ENCODE measurements around the gene BMF. TPM values are rescaled to one million over a fixed set of nuclear protein-coding genes. Genes with fewer than 3 reads are reported as not detected.

BMF gene
- total and polyA plus RNA-seq, 2 donors (not counting 3 experiments of a cell fraction or from before 2014, with no cell fraction given) = 8.6 to 9.8 TPM

GRCh38 chr15:40095371-40096093, 13.1 kb downstream of the BMF start:
- no peaks in the 10 kb centered on the region for H4K20me1 ChIP-seq (replicated peaks; ENCODE audit: control insufficient read depth, extremely low read depth, insufficient read depth, low read length)
- H3K27ac ChIP-seq (ENCODE audit: insufficient read depth, low read depth, low read length) = no peak overlapping the region
- H3K9me3 ChIP-seq (replicated peaks; ENCODE audit: control insufficient read depth, insufficient read depth, low read length) = no peaks in the 10 kb centered on the region
- no peaks in the 10 kb centered on the region for H3K79me2 ChIP-seq (ENCODE audit: control insufficient read depth, insufficient read depth, low read length)
- no TSS peak for BruUV-seq (replicated peaks)
- DNase-seq (ENCODE audit: low read depth, low spot score) (peak; percentile 35), FAIRE-seq (peak; percentile 26)
- no peaks in the 10 kb centered on the region for H3K9me1 ChIP-seq (replicated peaks; ENCODE audit: control insufficient read depth, extremely low read depth, insufficient read depth, low read length)
- no peaks in the 10 kb centered on the region for H3K27me3 ChIP-seq (ENCODE audit: control insufficient read depth in 2 of 2, insufficient read depth in 2 of 2, low read length in 2 of 2)
- H3K4me3 ChIP-seq (replicated peaks in 1 of 3; ENCODE audit: insufficient read depth in 1 of 3, low read depth in 1 of 3, low read length in 3 of 3) = no peak overlapping the region
- H2AFZ ChIP-seq (ENCODE audit: low read depth, low read length) = no peak overlapping the region
- peaks cover 29% of the 10 kb centered on the region for H3K4me1 ChIP-seq (ENCODE audit: control insufficient read depth, extremely low read depth, insufficient read depth, low read length)
- no peaks in the 10 kb centered on the region for H3K36me3 ChIP-seq (ENCODE audit: control insufficient read depth in 2 of 2, extremely low read depth in 1 of 2, insufficient read depth in 2 of 2, low read length in 2 of 2)
- TF ChIP-seq MAX (IDR thresholded peaks at IDR 0.05; ENCODE audit: insufficient read depth, insufficient read length) = no peak
- TF ChIP-seq JUN (IDR thresholded peaks at IDR 0.05; ENCODE audit: borderline replicate concordance, insufficient read depth, insufficient read length, low read depth) = no peak
- no peak for TF ChIP-seq MYC (IDR thresholded peaks at IDR 0.05; ENCODE audit: low read depth, low read length)
- no peak for TF ChIP-seq POLR2A (IDR thresholded peaks at IDR 0.05; ENCODE audit: low read depth, low read length)
- TF ChIP-seq EZH2 (IDR thresholded peaks at IDR 0.05; ENCODE audit: borderline replicate concordance, low read depth, low read length, severe bottlenecking) = no peak
- TF ChIP-seq GATA2 (IDR thresholded peaks at IDR 0.05; ENCODE audit: insufficient read depth, insufficient read length, low read depth, low read length) = no peak
- ChIA-PET POLR2A (interaction anchor here (0.6 kb wide), 1 partner anchor 14 kb away, joined by 4 read pairs; no protein-coding TSS in a partner anchor), CTCF (interaction anchor here (1.0 to 2.9 kb wide), 2 partner anchors 8 to 23 kb away, joined by 3 to 14 read pairs; no protein-coding TSS in a partner anchor)
- no peak overlapping the region for H3K9ac ChIP-seq (replicated peaks; ENCODE audit: extremely low read depth, insufficient read depth, low read length)
- intact Hi-C loops (cut with micrococcal nuclease) (no loop called here), dilution Hi-C loops (cut with MboI; ENCODE audit: extremely low pct_ligation_motif_present, low sequenced_read_pairs) (no loop called here)
- H3K4me2 ChIP-seq (ENCODE audit: insufficient read depth, low read length) = no peak overlapping the region

- H3K79me2 ChIP-seq (ENCODE audit: control insufficient read depth, insufficient read depth, low read length) = no peaks in the 10 kb centered on the region
- H3K9me3 ChIP-seq (replicated peaks; ENCODE audit: control insufficient read depth, insufficient read depth, low read length) = no peaks in the 10 kb centered on the region
- dilution Hi-C loops (cut with MboI; ENCODE audit: extremely low pct_ligation_motif_present, low sequenced_read_pairs) = no loop called here
- intact Hi-C loops (cut with micrococcal nuclease) = no loop called here
- DNase-seq (ENCODE audit: low read depth, low spot score) = no peak
- ChIA-PET POLR2A (no interaction called here), CTCF (interaction anchor here (2.9 kb wide), 1 partner anchor 10 kb away, joined by 14 read pairs; no protein-coding TSS in a partner anchor)
- peaks cover 0 to 2% of the 10 kb centered on the region in 2 experiments for H3K36me3 ChIP-seq (ENCODE audit: control insufficient read depth in 2 of 2, extremely low read depth in 1 of 2, insufficient read depth in 2 of 2, low read length in 2 of 2)
- no TSS peak for BruUV-seq (replicated peaks)
- FAIRE-seq = no peak
- no peak overlapping the region for H2AFZ ChIP-seq (ENCODE audit: low read depth, low read length)
- H4K20me1 ChIP-seq (replicated peaks; ENCODE audit: control insufficient read depth, extremely low read depth, insufficient read depth, low read length) = no peaks in the 10 kb centered on the region
- H3K9me1 ChIP-seq (replicated peaks; ENCODE audit: control insufficient read depth, extremely low read depth, insufficient read depth, low read length) = no peaks in the 10 kb centered on the region
- no peak overlapping the region for H3K4me2 ChIP-seq (ENCODE audit: insufficient read depth, low read length)
- no peak overlapping the region for H3K9ac ChIP-seq (replicated peaks; ENCODE audit: extremely low read depth, insufficient read depth, low read length)
- peaks cover 27% of the 10 kb centered on the region for H3K4me1 ChIP-seq (ENCODE audit: control insufficient read depth, extremely low read depth, insufficient read depth, low read length)
- no peak for TF ChIP-seq GATA2 (IDR thresholded peaks at IDR 0.05; ENCODE audit: insufficient read depth, insufficient read length, low read depth, low read length)
- TF ChIP-seq FOS (IDR thresholded peaks at IDR 0.05; ENCODE audit: borderline replicate concordance, insufficient read depth, low read length) = no peak
- no peak for TF ChIP-seq MAX (IDR thresholded peaks at IDR 0.05; ENCODE audit: insufficient read depth, insufficient read length)
- TF ChIP-seq CTCF (IDR thresholded peaks at IDR 0.05; ENCODE audit: extremely low read depth in 1 of 2, insufficient read depth in 1 of 2, low read depth in 1 of 2, low read length in 2 of 2) = no peak
- TF ChIP-seq JUN (IDR thresholded peaks at IDR 0.05; ENCODE audit: borderline replicate concordance, insufficient read depth, insufficient read length, low read depth) = no peak
- TF ChIP-seq POLR2A (IDR thresholded peaks at IDR 0.05; ENCODE audit: low read depth, low read length) = no peak
- no peak for TF ChIP-seq MYC (IDR thresholded peaks at IDR 0.05; ENCODE audit: low read depth, low read length)
- TF ChIP-seq EZH2 (IDR thresholded peaks at IDR 0.05; ENCODE audit: borderline replicate concordance, low read depth, low read length, severe bottlenecking) = no peak
- TF ChIP-seq POLR2AphosphoS5 (IDR thresholded peaks at IDR 0.05; ENCODE audit: insufficient read depth, low read depth, low read length) = no peak
- H3K27me3 ChIP-seq (ENCODE audit: control insufficient read depth in 2 of 2, insufficient read depth in 2 of 2, low read length in 2 of 2) = no peaks in the 10 kb centered on the region
- no peak overlapping the region for H3K27ac ChIP-seq (ENCODE audit: insufficient read depth, low read depth, low read length)
- H3K4me3 ChIP-seq (replicated peaks in 1 of 3; ENCODE audit: insufficient read depth in 1 of 3, low read depth in 1 of 3, low read length in 3 of 3) = no peak overlapping the region
Observed at GRCh38 chr15:40094156-40094555, 14.5 kb downstream of the BMF start.

Data from endothelial cell of umbilical vein (primary cell).